ENCODE results near the gene SNCB. TPM values are rescaled to one million over a fixed set of nuclear protein-coding genes. Genes with fewer than 3 reads are reported as not detected.
A peak's percentile ranks its signal among the peaks of the same experiment; 100 is the strongest.

SNCB gene
- total RNA-seq, 1 experiment from 2014 or later = 6.8 TPM

- Mint-ChIP-seq H3K9me3 (no peaks in the 10 kb centered on the region), H3K4me1 (peaks cover 26% of the 10 kb centered on the region), H3K36me3 (no peaks in the 10 kb centered on the region), H3K4me3 (peak within 1 kb of the TSS; percentile 91), H3K27ac (peak within 1 kb of the TSS; percentile 82; the same call in 1 of the 2 replicates), H3K27me3 (ENCODE audit: low read depth) (peaks cover 31% of the 10 kb centered on the region)
- 0 out of 2 replicates have a peak, but pooled peaks have one; percentile 62 for TF ChIP-seq TP53 (CRISPR knock-in tag; IDR thresholded peaks at IDR 0.05)
- TF ChIP-seq CREM (CRISPR knock-in tag; IDR thresholded peaks at IDR 0.05) = peak; percentile 78; the same call in 1 of the 2 replicates
- TF ChIP-seq FOXP1 (CRISPR knock-in tag; IDR thresholded peaks at IDR 0.05; ENCODE audit: borderline replicate concordance) = 0 out of 2 replicates have a peak, but pooled peaks have one; percentile 19
- peak; percentile 49; the same call in 1 of the 2 replicates for TF ChIP-seq SP1 (CRISPR knock-in tag; conservative IDR thresholded peaks at IDR 0.05)
- TF ChIP-seq HMGXB4 (CRISPR knock-in tag; IDR thresholded peaks at IDR 0.05) = peak; percentile 36; the same call in 1 of the 2 replicates
- TF ChIP-seq GTF2I (CRISPR knock-in tag; conservative IDR thresholded peaks at IDR 0.05) = peak; percentile 65; the same call in 1 of the 2 replicates
- TF ChIP-seq TEAD1 (CRISPR knock-in tag; IDR thresholded peaks at IDR 0.05) = peak; percentile 33; the same call in 1 of the 2 replicates
- TF ChIP-seq PRDM15 (CRISPR knock-in tag; IDR thresholded peaks at IDR 0.05) = no peak
- no peak for TF ChIP-seq ZSCAN18 (CRISPR knock-in tag; IDR thresholded peaks at IDR 0.05)
- no peak for TF ChIP-seq MYBL2 (CRISPR knock-in tag; IDR thresholded peaks at IDR 0.05)
- TF ChIP-seq E2F5 (CRISPR knock-in tag; IDR thresholded peaks at IDR 0.05) = peak; percentile 73; the same call in 1 of the 2 replicates
- ChIA-PET CTCF (interaction anchor here (0.6 to 1.6 kb wide), 2 partner anchors 14 to 21 kb away, joined by 3 to 6 read pairs; partner anchors contain the start of genes EIF4E1B and SNCB), POLR2A (no interaction called here)
- ATAC-seq = peak; percentile 74
- DNase-seq (ENCODE audit: low spot score) = peak; percentile 66
These were observed 20.5 kb downstream of the SNCB start, which contains the start of gene GPRIN1 for GRCh38 chr5:176609724-176610434. TSS of gene GPRIN1 (minus strand) at chr5:176610156. CDS start at chr5:176599834, 10,322 bp downstream.

GRCh38 chr5:176608937-176609723 lies 21.2 kb downstream of the SNCB start:
- DNase-seq (ENCODE audit: low spot score) (no peak), ATAC-seq (no peak)
- CTCF ChIA-PET = interaction anchor here (0.6 to 1.7 kb wide), 3 partner anchors 13 to 161 kb away, joined by 3 to 11 read pairs (median 3); no protein-coding TSS in a partner anchor
- Mint-ChIP-seq H3K9me3 (no peaks in the 10 kb centered on the region), H3K27me3 (ENCODE audit: low read depth) (peaks cover 27% of the 10 kb centered on the region), H3K4me3 (peak overlapping the region; percentile 91), H3K36me3 (no peaks in the 10 kb centered on the region), H3K27ac (peak overlapping the region; percentile 82; the same call in 1 of the 2 replicates), H3K4me1 (peaks cover 26% of the 10 kb centered on the region)
- POLR2A ChIA-PET = interaction anchor here (0.9 kb wide), 1 partner anchor 11 kb away, joined by 3 read pairs; no protein-coding TSS in a partner anchor
- TF ChIP-seq MAX (CRISPR knock-in tag; IDR thresholded peaks at IDR 0.05) = 0 out of 2 replicates have a peak, but pooled peaks have one; percentile 45
- TF ChIP-seq RORB (CRISPR knock-in tag; IDR thresholded peaks at IDR 0.05) = no peak
